DMS53 (cell line): ENCODE measurements around the gene SLC2A14.
"Not testable (repeated sequence)": the region's sequence is repeated elsewhere in the genome, so short reads cannot be mapped to it uniquely, and the experiment has no call there.

Experiments
- DNase-seq: peaks from one replicate; lab custom pipeline; 2025; lab: John Stamatoyannopoulos, UW

SLC2A14 gene

GRCh38 chr12:7833201-7833600 is 39.5 kb downstream of the SLC2A14 start:
- DNase-seq = not testable (repeated sequence)

DNA sequence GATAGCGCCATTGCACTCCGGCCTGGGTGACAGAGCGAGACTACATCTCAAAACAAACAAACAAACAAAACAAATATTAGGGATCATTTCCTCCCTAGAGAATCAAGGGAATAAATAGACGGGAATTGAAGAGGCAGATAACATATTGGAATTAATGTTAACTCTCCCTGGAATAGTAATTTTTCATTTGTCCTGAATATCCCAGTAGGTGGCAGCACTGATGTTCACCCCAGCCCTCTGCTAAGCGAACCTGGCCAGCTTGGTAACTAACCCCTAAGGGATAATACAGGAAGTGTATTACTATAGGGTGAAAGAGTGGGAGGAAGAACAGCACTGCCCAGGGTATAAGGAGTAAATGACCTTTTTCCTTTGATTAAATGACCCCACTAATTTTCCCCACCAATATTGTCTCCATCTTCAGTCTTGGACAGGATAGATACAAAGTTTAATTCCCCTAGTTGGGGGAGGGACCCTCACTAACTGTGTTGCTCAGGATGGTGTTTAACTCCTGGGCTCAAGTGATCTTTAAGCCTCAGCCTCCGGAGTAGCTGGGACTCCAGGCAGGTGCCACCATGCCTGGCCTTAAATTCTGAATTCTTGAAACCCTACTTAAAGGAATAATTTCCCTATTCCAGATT is 40.5 kb downstream of the SLC2A14 start:
- peak; percentile 74 for DNase-seq

DNA sequence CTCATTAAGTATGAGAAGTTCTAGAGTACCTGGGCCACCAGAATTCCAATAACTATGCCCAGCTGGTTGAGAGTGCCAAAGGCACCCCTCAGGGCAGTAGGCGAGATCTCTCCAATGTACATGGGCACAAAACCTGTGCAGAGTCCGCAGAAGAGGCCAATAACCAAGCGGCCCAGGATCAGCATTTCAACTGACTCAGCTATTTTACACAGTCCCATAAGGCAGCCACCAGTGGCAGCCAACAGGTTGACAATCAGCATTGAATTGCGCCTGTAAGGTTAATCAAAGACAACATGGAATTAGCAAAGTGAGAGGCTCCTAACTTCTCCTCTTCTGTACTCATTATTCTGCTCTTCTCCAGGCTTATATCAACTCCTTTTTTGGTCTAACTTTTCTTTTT is 43.0 kb downstream of the SLC2A14 start:
- not testable (repeated sequence) for DNase-seq

DNA sequence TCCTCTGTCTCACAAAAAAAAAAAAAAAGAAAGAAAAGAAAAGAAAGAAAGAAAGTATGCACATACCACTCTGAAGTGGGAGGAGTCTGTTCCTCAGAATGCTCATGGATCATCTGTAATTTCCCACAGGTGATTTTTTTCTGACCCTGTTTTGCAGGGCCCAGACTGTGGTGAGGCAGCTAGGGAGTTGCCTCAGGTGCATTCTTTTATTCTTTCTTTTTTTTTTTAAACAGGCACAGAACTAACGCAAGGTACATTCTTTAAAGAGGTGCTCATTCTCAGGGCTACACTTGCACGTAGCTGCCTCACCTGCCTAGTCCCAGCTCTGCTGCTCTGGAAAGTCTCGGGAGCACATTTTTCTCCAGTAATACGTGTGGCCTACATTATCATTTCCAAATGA is 47.0 kb downstream of the SLC2A14 start:
- not testable (repeated sequence) for DNase-seq

DNA sequence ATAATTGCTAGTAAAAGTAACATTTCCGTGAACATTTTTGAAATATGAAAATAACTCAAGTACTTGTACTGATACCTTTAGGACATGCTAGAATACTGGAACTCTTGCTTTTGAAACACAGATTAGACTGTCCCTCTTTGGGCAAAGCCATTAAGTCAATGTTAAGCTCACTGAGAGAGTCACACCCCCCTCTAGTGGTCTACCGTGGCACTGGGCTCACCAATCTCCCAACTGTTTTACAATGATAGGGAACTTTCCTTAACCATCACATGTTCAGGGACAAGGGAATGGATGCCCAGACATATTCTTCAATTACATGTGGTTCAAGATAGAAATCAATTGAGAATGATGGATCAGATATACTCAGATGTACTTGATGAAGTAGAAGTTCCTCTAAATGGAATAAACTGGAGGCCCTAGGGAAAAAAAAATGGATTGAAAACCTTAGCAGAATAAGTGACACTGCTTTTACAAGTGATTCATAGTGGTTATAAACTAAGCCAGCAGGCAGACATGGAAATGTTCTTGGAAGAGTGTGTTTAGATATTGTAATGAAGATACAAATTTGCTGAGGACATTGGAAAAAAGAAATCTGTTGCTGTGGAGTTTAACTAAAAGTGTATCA is 65.7 kb downstream of the SLC2A14 start:
- DNase-seq = peak; percentile 79

DNA sequence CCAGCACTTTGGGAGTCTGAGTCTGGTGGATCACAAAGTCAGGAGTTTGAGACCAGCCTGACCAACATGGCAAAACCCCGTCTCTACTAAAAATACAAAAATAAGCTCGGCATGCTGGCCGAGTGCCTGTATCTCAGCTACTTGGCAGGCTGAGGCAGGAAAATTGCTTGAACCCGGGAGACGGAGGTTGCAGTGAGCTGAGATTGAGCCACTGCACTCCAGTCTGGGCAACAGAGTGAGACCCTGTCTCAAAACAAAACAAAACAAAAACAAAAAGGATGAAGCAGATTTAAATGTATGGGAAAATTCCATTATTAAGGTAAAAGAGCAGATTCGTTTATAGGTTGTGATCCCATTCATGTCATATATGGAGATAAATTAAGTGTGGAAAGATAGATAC is 66.4 kb downstream of the SLC2A14 start:
- not testable (repeated sequence) for DNase-seq

- no peak for DNase-seq
Measured at GRCh38 chr12:7801460-7801859, 71.3 kb downstream of the SLC2A14 start.

DNA sequence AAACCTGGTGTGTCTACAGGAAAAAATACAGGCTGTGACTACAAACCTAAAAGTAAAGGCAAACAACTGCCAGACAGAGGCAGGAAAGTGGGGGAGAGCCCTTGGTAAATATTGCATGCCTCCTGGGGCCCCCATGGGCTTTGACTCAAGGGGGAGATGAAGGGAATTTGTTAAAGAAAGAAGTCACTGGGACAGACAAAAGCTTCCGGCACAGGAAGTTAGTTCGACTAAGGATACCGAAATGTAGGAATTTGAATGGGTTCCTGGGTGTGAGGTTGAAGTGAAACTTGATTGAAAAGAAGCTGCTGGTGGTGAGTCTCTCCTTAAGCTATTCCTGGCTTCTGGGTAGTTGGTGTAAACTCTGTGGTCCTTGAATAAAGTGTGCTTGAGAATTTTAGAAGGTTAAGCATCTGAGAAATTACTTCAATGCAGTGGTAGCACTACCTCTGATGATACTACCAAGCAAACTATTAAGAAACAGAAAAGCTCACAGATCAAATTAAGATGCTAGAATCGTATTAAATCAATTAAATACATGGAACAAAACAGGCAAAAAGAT is 73.9 kb downstream of the SLC2A14 start:
- not testable (repeated sequence) for DNase-seq

DNA sequence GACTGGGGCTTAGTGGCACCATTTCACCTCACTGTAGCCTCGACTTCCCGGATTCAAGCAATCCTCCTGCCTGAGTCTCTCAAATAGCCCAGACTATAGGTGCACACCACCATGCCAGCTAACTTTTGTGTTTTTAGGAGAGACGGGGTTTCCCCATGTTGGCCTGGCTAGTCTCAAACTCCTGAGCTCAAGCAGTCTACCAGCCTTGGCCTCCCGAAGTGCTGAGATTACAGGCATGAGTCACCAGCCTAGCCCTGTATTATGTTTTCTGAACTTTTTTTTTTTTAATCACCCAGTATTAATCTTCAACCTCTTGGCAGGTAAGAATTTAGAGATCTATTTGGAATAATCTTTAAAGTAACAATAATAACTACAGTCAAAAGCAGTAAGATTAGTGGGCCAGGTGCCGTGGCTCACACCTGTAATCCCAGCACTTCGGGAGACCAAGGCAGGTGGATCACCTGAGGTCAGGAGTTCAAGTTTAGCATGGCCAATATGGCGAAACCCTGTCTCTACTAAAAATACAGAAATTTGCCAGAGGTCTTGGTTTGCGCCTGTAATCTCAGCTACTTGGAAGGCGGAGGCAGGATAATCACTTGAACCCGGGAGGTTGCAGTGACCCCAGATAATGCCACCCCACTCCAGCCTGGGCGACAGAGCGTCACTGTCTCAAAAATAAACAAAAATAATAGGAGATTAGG is 74.9 kb downstream of the SLC2A14 start:
- no peak for DNase-seq

GRCh38 chr12:7797269-7797668 is 75.4 kb downstream of the SLC2A14 start:
- not testable (repeated sequence) for DNase-seq

DNA sequence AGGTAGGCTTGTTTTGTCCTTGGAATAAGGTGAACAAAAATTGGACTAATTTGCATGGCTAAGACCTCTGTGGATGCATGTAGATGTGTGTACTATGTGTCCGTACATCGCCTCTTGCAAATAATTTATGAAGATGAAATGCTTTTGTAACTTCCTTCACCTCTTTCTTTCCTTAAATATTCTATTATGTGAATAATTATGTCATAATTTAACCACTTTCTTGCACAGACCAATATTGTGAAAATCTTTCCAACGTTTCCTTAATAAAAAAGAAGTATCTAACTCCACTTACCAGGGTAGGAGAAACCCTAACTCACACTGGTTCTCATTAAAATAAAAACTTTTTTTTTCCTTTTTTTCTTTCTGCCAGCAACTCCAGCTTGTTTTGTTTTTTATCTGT is 79.5 kb downstream of the SLC2A14 start:
- DNase-seq = no peak

DNA sequence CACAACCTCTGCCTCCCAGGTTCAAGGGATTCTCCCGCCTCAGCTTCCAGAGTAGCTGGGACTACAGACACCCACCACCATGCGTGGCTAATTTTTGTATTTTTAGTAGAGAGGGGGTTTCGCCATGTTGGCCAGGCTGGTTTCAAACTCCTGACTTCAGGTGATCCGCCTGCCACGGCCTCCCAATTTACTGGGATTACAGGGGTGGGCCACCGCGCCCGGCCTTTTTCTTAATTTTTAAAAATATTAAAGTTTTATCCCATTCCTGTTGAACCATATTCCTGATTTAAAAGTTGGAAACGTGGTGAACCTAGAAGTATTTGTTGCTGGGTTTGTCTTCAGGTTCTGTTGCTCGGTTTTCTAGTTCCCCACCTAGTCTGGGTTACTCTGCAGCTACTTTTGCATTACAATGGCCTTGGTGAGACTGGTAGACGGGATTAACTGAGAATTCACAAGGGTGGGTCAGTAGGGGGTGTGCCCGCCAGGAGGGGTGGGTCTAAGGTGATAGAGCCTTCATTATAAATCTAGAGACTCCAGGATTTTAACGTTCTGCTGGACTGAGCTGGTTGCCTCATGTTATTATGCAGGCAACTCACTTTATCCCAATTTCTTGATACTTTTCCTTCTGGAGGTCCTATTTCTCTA is 83.7 kb downstream of the SLC2A14 start, which contains the start of gene NANOG:
Gene NANOG, plus strand, starts transcription at position 519 of the 645 bp plus-strand sequence. CDS start 213 bp downstream, outside the sequence.
- not testable (repeated sequence) for DNase-seq

- DNase-seq = no peak
Measured at GRCh38 chr12:7788294-7788660, 84.4 kb downstream of the SLC2A14 start.

GRCh38 chr12:7787574-7788293 is 85.0 kb downstream of the SLC2A14 start:
- no peak for DNase-seq

GRCh38 chr12:7784701-7785100 is 88.0 kb downstream of the SLC2A14 start:
- no peak for DNase-seq

- not testable (repeated sequence) for DNase-seq
Measured at GRCh38 chr12:7783433-7783832, 89.3 kb downstream of the SLC2A14 start.

- no peak for DNase-seq
Measured at GRCh38 chr12:7782055-7782454, 90.7 kb downstream of the SLC2A14 start.

- no peak for DNase-seq
Measured at GRCh38 chr12:7781274-7781673, 91.4 kb downstream of the SLC2A14 start.

GRCh38 chr12:7769999-7770398 is 102.7 kb downstream of the SLC2A14 start:
- DNase-seq = no peak
